ENCODE results near the gene ZNF844. TPM values are rescaled to one million over a fixed set of nuclear protein-coding genes. Genes with fewer than 3 reads are reported as not detected.
"Not testable (repeated sequence)": the region's sequence is repeated elsewhere in the genome, so short reads cannot be mapped to it uniquely, and the experiment has no call there.

The ZNF844 gene
- total RNA-seq, 4 donors from 2014 or later, result 10.8 to 39.4 (median 16.6) TPM

GRCh38 chr19:12092956-12093355 is 28.4 kb downstream of the ZNF844 start:
- intact Hi-C loops (cut with DNase I; ENCODE audit: low total_unique reads), result no loop called here

GRCh38 chr19:12093777-12094176 is 29.2 kb downstream of the ZNF844 start:
- DNase-seq, result no peak
- Histone ChIP-seq H3K27me3 (no peaks in the 10 kb centered on the region), H3K4me1 (no peaks in the 10 kb centered on the region), H3K4me3 (no peak overlapping the region), H3K36me3 (no peaks in the 10 kb centered on the region), H3K9me3 (no peaks in the 10 kb centered on the region), H3K27ac (no peak overlapping the region)
- no peak for TF ChIP-seq POLR2A (IDR thresholded peaks at IDR 0.05)
- no peak for TF ChIP-seq CTCF (IDR thresholded peaks at IDR 0.05)
- intact Hi-C loops (cut with DNase I; ENCODE audit: low total_unique reads), result no loop called here

More at GRCh38 chr19:12092956-12093355, 28.4 kb downstream of the ZNF844 start:
- Histone ChIP-seq H3K27me3 (no peaks in the 10 kb centered on the region), H3K9me3 (no peaks in the 10 kb centered on the region), H3K4me1 (no peaks in the 10 kb centered on the region), H3K36me3 (no peaks in the 10 kb centered on the region), H3K27ac (peak overlapping the region; percentile 61 to 69), H3K4me3 (peak overlapping the region; percentile 42 to 52)
- DNase-seq, result no peak
- TF ChIP-seq POLR2A (IDR thresholded peaks at IDR 0.05) (no peak), CTCF (IDR thresholded peaks at IDR 0.05) (no peak)

GRCh38 chr19:12095111-12095790 is 30.7 kb downstream of the ZNF844 start:
- H3K27me3 ChIP-seq, result no peaks in the 10 kb centered on the region
- H3K9me3 ChIP-seq, result no peaks in the 10 kb centered on the region
- no peaks in the 10 kb centered on the region for H3K4me1 ChIP-seq
- DNase-seq, result no peak
- H3K4me3 ChIP-seq, result no peak overlapping the region
- no peak for TF ChIP-seq CTCF (IDR thresholded peaks at IDR 0.05)
- no peak for TF ChIP-seq POLR2A (IDR thresholded peaks at IDR 0.05)
- H3K27ac ChIP-seq, result no peak overlapping the region
- H3K36me3 ChIP-seq, result no peaks in the 10 kb centered on the region
- intact Hi-C loops (cut with DNase I; ENCODE audit: low total_unique reads), result no loop called here

- TF ChIP-seq CTCF (IDR thresholded peaks at IDR 0.05), result no peak
- TF ChIP-seq POLR2A (IDR thresholded peaks at IDR 0.05), result no peak
- Histone ChIP-seq H3K27ac (no peak overlapping the region), H3K36me3 (no peaks in the 10 kb centered on the region), H3K9me3 (no peaks in the 10 kb centered on the region), H3K27me3 (no peaks in the 10 kb centered on the region), H3K4me3 (no peak overlapping the region), H3K4me1 (no peaks in the 10 kb centered on the region)
- intact Hi-C loops (cut with DNase I; ENCODE audit: low total_unique reads), result no loop called here
- no peak for DNase-seq
These were observed 33.5 kb downstream of the ZNF844 start for GRCh38 chr19:12098040-12098439.

GRCh38 chr19:12103909-12104308 is 39.4 kb downstream of the ZNF844 start:
- H3K36me3 ChIP-seq; H3K4me1 ChIP-seq; H3K27ac ChIP-seq; intact Hi-C loops (cut with DNase I; ENCODE audit: low total_unique reads); H3K4me3 ChIP-seq; DNase-seq; H3K27me3 ChIP-seq; H3K9me3 ChIP-seq: not testable (repeated sequence)

All from uterus (tissue), 4 donors.